Renal pelvis (tissue), 4 donors: ENCODE results near the gene MARCHF2. TPM values are rescaled to one million over a fixed set of nuclear protein-coding genes. Genes with fewer than 3 reads are reported as not detected.
"Not testable (repeated sequence)": the region's sequence is repeated elsewhere in the genome, so short reads cannot be mapped to it uniquely, and the experiment has no call there.

Experiments
- DNase-seq: peaks from one replicate; pipeline ENCODE4 v3.0.0-alpha.2; 2013
- polyA plus RNA-seq, 3 donors: library from polyadenylated mRNA; unstranded; fragments of 120-200 nt; gene quantifications; one replicate each; pipeline ENCODE4 v1.2.1, GENCODE V29; 2013; ENCODE audit not compliant: insufficient read length in 3 of 3

The MARCHF2 gene
- polyA plus RNA-seq, 3 donors: 16.4 to 19.3 (median 16.6) TPM

DNA sequence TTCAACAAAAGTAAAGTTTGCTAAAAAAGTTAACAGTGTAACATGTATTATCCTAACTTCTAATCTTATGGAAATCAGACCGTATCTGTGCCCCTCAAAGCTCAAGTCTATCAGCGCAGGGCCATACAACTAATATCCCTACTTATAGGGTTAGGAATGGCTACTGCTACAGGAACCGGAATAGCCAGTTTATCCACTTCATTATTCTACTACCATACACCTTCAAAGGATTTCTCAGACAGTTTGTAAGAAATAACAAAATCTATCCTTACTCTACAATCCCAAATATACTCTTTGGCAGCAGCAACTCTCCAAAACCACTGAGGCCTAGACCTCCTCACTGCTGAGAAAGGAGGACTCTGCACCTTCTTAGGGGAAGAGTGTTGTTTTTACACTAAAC is 27.5 kb upstream of the MARCHF2 start:
- DNase-seq: not testable (repeated sequence)

DNA sequence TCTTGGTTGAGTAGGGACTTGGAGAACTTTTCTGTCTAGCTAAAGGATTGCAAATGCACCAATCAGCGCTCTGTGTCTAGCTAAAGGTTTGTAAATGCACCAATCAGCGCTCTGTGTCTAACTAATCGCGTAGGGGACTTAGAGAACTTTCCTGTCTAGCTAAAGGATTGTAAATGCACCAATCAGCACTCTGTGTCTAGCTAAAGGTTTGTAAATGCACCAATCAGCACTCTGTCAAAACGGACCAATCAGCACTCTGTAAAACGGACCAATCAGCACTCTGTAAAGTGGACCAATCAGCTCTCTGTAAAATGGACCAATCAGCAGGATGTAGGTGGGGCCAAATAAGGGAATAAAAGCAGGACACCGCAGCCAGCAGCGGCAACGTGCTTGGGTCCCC is 26.7 kb upstream of the MARCHF2 start:
- DNase-seq: not testable (repeated sequence)

DNA sequence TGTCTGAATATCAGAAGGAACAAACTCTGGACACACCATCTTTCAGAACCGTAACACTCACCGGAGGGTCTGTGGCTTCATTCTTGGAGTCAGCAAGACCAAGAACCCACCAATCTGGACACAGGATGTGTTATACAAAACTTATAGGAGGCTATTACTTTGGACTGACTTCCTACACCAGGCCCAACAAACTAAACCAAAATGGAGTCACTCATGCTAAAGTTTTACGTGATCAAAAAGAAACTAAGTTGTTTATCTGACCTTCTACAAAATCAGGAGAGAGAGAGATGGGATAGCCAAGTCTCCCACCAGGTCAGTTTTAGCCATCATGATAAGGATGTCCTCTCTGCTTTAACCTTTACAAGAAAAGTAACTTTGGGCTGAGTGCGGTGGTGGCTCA is 26.1 kb upstream of the MARCHF2 start:
- DNase-seq: no peak

DNA sequence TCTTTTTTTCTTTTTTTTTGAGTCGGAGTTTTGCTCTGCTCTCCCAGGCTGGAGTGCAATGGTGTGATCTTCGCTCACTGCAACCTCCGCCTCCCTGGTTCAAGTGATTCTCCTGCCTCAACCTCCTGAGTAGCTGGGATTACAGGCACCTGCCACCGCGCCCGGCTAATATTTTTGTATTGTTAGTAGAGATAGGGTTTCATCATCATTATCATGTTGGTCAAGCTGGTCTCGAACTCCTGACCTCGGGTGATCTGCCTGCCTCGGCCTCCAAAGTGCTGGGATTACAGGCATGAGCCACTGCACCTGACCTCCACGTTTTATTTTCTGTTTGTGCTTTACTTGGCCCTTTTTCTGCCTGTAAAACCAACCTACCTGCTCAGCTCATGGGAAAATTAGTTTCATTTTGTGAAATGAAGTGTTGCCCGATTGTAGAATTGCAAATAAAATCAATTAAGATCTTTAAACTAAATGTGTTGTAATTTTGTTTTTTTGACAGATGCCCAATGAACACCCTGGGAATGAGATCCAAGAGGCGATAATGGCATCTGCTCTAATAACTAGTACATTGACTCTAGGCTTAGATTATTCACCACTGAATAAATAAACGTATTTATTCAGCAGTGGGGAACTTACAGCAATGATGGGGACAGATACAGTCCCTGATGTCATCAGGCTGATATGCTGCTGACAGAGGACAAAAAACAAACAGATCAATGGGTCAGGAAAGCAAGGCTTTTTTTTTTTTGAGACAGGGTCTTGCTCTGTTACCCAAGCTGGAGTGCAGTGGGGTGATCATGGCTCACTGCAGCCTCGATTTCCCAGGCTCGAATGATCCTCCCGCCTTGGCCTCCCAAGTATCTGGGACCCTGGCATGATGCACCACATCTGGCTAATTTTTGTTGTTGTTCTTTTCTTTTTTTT is 25.2 kb upstream of the MARCHF2 start:
- DNase-seq: no peak

DNA sequence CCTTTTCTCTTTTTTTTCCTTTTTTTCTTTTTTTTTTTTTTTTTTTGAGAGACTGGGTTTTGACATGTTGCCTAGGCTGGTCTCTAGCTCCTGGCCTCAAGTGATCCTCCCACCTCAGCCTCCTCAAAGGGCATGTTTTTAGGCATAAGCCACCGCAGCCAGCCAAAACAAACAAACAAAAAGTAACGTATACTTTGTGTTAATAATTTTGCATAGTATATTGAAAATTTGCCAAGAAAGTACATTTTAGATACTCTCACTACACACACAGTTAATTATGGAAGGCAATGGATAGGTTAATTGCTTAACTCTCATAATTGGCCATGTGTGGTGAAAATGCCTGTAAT is 24.5 kb upstream of the MARCHF2 start:
- no peak for DNase-seq

DNA sequence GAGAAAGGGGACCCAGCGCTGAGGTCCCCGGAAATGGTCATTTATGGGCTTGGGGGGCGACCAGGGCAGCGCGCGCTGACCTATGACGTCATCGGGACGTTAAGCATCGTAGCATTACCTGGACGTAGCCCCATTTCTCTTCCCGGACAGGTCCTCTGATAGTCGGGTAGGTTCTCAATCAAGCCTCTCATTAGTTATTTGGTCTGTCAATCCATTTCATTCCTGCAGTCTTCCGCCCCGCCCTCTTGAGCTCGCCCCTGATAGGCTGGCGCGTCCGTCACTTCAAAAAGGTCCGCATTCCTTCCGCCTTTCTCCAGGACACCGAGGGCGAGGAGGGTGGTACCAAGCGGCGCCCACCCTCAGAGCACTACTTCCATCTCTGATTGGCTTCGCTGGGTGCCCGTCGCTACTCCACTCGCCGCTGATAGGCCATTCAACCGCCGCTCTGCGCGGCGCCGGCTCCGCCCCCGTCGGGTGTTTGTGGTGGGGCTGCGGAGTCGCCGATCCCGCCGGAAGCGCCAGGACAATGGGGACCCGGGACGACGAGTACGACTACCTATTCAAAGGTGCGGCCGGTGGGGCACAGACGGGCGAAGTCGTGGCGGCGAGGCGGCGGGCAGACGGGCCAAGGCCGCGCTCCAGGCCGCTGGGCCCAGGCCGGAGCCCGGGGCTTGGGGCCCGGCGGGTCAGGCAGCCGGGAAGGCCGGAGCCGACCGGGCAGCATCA is 23.1 kb upstream of the MARCHF2 start, which contains the start of gene RAB11B:
Gene RAB11B, plus strand, starts transcription at position 470 of the 726 bp plus-strand sequence. Its CDS starts 57 bp downstream, at position 527.
- DNase-seq: peak; percentile 100

DNA sequence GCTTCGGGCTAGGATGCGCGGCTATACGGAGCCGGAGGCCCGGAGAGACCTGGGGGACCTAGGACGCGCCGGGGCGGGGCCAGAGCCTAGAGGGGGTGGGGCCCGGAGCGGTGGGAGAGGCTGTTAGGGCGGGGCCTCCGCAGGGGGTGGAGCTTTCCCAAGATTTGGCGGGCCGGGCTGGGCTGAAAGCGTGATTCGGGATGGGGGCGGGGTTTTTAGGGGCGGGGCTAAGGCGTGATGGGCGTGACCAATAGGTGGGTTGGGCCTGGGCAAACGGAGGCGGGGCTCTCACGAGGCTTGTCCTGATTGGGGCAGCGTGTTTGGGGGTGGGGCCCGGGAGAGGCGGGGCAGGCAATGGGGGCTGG is 22.5 kb upstream of the MARCHF2 start:
- peak; percentile 86 for DNase-seq

DNA sequence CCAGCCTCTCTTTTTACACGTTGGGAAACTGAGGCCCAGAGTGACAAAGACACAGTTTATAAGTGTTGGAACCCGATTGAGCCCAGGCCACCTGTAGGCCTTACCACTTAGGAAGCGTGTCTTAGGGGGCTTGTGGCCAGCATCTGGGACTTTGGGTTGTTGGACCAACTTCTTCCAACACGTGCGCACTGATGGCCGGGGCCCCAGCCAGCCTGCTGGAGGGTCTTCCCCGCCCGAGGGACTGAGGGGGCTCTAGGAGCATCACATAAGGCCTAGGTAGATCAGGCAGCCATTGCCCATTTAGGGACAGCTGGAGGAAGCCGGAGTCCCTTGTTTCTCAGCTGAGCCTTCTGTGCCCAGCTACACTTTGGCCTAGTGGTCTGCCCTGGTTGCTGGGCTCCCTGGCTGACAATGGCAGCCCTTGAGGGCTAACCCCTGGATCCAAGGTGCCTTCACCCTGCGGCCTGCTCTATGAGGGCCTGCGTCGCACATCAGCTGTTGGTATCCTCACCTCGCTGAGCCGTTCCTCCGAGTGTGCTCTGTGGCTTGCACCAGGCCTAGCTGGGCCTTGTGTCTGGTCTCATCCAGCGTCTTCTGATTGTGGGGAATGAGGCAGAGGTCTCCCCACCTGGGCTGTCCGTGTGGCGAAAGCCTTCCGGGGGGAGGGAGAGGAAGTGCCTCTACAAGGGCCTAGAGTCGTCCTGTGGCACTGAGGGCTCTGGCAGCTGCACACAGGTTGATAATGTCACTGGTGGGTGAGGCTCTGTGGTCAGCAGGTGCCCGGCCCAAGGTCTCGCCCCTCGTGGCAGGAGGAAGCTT is 21.7 kb upstream of the MARCHF2 start:
- DNase-seq: no peak

DNA sequence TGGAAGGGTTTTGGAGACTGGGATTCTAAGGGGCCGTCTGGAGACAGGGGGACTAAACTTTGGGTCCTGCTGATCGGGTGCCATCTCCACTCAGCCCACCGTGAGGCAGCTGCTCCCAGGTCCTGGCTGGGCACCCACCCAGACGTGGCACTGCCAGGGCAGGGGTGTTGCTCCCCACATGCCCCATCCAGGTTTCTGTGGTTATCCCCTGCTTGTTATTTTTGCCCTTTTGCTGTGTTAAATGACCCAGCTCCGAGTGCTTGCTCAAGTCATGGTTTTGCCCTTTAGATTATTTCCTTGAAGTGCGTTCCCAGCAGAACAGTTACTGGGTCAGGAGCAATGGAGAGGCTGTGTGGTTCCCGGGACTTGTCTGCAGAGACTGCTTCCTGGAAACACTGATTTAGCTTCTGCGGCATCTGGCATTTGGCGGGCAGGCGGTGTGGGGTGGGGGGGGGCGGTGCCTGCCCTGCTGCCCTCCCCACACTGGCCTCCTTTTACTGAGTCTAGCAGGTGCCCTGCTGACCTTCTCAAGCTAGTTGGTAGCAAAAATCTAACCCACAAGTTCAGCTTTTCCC is 21.0 kb upstream of the MARCHF2 start:
- DNase-seq: no peak

DNA sequence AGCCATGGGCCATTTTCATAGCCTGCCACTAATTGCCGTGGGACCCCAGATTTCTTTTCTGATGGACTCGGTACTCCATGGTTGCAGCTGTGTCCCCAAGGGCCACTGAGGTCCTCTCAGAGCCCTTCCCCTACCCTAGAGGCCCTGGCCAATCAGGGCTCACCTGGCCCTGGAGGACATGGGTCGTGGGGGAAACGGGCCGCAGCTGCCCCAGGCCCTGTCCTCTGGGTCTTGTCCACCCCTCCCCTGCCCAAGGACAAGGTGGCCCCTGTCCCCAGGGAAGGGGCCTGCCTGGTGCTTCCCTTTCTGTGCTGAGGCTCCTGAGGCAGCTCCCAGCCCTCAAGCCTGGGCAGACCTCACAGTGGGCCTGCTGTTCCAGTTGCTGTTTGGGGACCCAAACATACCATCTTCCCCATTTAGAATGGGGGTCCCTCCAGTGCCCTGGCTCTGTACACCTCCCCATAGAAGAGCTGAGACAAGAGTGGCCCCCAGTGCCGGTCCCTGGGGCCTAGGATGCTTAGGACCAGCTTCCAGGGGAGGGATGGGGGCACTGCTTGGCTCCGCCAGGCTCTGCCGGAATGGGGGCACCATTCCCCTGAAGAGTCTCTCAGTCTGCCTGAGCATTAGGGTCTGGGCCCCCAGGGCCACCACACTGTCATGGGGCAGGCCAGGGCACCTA is 19.8 kb upstream of the MARCHF2 start:
- no peak for DNase-seq

DNA sequence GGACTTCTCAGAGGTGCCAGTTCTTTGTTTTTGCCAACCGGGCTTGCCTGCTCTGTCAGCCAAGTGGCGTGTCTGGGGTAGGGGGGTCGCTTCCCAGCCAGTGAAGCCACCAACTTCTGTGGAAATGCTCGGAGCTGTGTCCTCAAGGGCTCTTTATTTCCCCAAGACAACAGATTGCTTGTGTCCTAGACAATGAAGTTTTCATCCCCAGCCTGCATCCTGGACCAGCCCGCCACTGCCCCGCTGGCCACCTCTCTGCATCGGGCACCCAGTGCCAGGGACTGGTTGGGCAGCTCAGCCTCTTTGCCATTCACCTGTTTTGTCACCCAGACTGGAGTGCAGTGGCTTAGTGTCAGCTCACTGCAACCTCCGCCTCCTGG is 19.2 kb upstream of the MARCHF2 start:
- no peak for DNase-seq

DNA sequence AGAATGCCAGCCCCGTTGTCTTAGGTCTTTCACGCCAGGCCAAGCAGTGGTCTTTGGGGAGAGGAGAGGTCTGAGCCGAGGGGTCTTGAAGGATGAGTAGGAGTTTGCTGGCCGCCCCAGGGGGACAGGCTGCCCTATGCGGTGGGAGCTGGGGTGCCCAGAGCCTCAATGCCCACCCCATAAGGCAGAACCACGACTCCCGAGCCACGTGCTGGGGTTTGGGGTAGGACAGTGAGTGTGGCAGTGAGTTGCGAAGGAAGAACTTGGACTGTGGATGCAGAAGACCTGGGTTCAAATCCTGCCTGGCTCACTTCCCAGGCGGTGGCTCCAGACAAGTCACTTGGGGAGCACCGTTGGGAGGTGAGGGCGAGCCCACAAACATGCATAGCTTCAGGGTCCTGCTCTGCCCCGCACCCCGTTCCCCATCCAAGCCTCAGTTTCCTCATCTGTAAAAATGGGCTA is 17.5 kb upstream of the MARCHF2 start:
- no peak for DNase-seq

DNA sequence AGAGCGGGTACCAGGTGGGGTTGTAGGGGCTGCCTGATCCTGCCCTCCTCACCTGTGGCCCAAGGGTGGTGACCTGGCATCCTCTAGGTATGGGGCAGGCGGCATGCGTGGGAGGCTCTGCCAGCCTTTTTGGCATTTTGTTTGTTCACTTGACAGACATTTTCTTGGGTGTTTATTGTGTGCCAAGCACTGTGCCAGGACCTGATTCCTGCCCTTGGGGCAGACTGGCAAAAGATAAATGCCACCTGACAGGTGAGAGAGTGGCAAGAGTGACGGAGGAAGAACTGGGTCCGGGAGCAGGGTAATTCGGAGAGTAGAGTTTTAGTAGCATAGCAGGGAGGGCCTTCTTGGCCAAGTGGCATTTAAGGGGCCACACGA is 16.9 kb upstream of the MARCHF2 start:
- DNase-seq: no peak

DNA sequence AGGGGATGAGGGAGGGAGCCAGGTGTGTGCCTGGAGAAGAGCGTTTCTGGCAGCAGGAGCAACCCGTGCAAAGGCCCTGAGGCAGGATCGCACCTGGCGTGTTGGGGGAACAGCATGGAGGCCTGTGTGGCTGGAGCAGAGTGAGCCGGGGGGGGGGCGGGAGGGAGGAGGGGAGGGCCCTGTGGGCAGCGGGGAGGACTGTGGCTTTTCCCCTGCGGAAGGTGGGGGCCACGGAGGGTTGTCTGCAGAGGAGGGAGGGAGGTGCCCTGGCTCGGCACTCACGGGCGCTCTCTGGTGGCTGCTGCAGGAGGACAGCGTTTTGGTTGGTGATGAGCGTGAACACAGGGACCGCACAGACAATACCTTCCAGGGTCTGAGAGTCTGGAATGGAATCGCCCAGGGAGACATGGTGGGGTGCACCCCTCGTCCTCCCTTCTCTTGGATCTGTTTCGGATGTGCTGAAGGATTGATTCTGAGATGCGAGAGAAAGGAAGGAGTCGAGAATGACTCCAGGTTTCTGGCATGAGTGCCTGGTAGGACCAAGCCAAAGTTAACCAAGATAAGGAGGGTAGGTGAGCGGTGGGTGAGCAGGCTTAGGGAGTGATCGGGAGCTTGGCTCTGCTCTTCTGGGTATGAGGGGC is 16.4 kb upstream of the MARCHF2 start:
- no peak for DNase-seq

DNA sequence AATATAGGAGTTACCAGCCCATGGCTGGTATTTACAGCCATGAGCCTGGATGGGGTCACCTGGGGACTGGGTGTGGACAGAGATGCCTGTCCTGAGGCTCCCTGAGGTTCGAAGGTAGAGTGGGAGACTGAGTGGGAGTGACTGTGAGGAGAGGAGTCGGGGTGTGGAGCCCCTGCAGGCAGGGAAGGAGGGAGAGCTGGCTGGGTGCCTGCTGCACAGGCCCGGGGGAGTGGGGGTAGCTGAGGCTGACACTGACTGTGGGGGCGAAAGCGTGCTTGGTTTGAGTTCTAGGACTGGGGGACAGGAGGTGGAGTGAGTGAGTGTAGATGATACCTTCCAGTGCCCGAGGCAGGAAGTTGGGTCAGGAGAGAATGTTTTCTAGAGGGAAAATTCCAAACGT is 15.8 kb upstream of the MARCHF2 start:
- DNase-seq: no peak

DNA sequence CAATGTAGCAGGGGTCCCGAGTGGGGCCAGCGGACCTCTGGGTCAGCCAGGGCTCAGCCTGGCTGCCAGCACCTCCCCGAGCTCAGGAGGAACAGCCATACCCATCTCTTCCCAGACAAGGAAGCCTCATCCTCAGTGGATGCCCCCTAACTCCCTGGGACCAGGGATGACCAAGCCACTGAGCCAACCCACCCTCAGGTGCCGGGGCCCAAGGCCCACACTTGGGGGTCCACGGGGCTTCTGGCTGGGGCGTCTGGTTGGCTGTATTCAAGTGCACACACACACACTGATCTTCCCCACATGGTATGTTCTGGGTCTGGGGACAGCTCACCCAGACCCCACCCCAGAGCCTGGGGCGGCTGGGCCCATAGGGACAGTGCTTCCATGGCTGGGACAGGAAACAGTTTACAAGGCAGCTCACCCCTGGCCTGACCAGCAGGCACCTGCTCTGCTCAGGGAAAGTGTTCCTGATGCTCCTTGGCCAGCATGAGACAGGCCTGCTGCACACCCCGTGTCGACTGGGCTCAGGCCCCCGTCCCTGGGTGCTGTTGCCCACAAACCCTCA is 15.3 kb upstream of the MARCHF2 start:
- DNase-seq: no peak

DNA sequence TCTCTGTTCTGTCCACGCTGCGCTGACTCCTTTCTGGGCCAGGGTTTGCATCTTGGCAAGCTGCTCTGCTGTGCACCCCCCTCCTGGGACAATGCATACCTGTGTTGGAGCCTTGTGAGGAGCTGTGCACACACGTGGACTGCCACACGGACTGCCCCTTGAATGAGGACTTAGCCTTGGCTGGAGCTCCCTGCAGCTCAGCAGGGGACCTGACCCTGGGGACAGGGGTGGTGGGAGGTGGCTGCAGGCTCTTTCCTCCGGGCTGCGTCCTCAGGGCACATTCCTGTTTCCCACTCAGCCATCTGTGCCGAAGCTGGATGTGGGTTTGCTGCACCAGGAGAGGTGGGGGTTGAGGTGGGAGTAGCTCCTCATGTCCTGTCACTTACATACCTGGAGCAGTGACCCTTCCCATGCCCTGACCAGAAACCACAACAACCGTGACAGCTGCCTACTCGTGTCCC is 14.8 kb upstream of the MARCHF2 start:
- DNase-seq: peak; percentile 75

DNA sequence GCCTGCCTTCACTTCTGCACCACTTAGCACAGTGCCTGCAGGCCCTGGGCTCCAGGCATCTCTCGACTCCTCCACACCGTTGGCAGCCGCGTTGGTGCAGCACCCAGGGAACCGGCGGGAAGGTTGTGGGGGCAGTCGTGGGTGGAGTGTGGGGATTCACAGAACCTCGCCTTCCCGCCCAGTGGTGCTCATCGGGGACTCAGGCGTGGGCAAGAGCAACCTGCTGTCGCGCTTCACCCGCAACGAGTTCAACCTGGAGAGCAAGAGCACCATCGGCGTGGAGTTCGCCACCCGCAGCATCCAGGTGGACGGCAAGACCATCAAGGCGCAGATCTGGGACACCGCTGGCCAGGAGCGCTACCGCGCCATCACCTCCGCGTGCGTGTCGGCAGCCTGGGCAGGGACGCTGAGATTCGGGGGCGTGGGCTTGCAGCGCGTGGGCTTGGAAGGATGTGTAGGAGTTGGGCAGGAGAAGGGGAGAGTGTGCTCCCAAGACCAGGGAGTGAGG is 13.4 kb upstream of the MARCHF2 start:
- DNase-seq: no peak

DNA sequence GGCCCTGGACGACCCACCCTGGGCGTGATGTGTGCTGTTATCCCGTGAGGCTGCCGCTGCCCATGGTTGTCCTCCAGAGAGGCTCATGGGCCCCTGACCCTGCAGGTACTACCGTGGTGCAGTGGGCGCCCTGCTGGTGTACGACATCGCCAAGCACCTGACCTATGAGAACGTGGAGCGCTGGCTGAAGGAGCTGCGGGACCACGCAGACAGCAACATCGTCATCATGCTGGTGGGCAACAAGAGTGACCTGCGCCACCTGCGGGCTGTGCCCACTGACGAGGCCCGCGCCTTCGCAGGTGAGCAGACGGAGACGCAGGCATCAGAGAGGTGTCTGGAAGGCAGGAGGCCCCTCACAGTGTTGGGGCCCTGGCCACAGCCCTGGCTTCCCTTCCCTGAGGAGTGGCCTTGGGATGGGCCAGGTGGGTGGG is 11.1 kb upstream of the MARCHF2 start:
- no peak for DNase-seq
